ENCODE measurements around the gene KLHDC2.

- TF ChIP-seq CTCF (IDR thresholded peaks at IDR 0.05) = no peak
- no peak for TF ChIP-seq ZFX (IDR thresholded peaks at IDR 0.05; ENCODE audit: borderline replicate concordance)
These were observed 34.1 kb upstream of the KLHDC2 start for GRCh38 chr14:49733836-49734235.

Measured in 22Rv1 (cell line).